PFSK-1 (cell line): ENCODE measurements around the gene BCAS4.

ENCODE experiments used
- FOXP2 ChIP-seq: optimal IDR thresholded peaks from 2 replicates; pipeline ENCODE3; 2011; ENCODE audit warnings: borderline replicate concordance, control low read depth, inconsistent platforms; ENCODE audit not compliant: insufficient read depth; ENCODE audit errors: extremely low read length, extremely low read depth
- POLR2AphosphoS5 ChIP-seq: IDR thresholded peaks from 2 replicates; pipeline ENCODE4 v1.6.1; 2012; ENCODE audit warnings: low read depth, mild to moderate bottlenecking, control low read depth, low read length, moderate library complexity
- SIN3A ChIP-seq: IDR thresholded peaks from 2 replicates; pipeline ENCODE4 v1.6.1; 2012; ENCODE audit warnings: mild to moderate bottlenecking, low read length, moderate library complexity, borderline replicate concordance; ENCODE audit not compliant: insufficient read depth

- TF ChIP-seq POLR2AphosphoS5 (no peak), SIN3A (no peak), FOXP2 (no peak)
Observed at GRCh38 chr20:50762045-50762422, 32.8 kb upstream of the BCAS4 start.
